Erythroblast (primary cell): ENCODE results near the gene ADCY1.

Experiments
- GATA1 ChIP-seq: IDR thresholded peaks from 2 replicates; pipeline ENCODE4 v1.6.1; 2011; ENCODE audit warnings: low read depth, mild to moderate bottlenecking, control low read depth, low read length, moderate library complexity
- POLR2A ChIP-seq: IDR thresholded peaks from 2 replicates; pipeline ENCODE4 v1.6.1; 2011; ENCODE audit warnings: mild to moderate bottlenecking, low read length

- TF ChIP-seq POLR2A (no peak), GATA1 (no peak)
These were observed 96.1 kb downstream of the ADCY1 start for GRCh38 chr7:45670227-45670626.
